ENCODE data around the gene COMMD3.

COMMD3 gene

GRCh38 chr10:22320591-22321155, 4.5 kb downstream of the COMMD3 start, which contains the start of gene BMI1:
TSS of gene BMI1 (plus strand) at chr10:22321099. CDS start at chr10:22326450, 5,351 bp downstream.
- DNase-seq = peak; percentile 68

GRCh38 chr10:22321156-22321923, 5.2 kb downstream of the COMMD3 start:
- peak; percentile 45 for DNase-seq

- DNase-seq = no peak
Observed at GRCh38 chr10:22321924-22322640, 5.9 kb downstream of the COMMD3 start.

DNA sequence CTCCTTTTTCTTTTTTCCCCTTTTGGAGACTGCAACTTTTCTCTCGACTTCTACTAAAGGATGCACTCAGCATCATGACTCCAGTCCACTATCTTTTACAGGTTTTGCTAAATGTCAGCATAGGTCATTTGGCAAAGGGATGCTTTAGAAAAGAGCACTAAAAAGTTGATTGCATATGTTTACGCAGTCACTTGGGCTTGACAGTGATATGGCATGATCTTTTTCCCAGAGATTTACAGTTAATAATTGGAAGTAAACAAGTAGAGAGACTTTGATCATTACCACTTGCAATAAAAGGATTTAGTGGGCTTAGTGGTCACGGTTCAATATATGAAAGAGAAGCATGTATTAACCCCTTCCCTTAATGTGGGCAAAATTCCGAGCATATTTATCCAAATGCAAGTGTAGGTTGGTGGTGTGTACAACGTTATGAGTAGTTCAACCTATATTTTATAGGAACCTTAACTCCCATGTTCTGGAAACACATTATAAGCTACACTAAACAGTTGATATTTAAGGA, 6.5 kb downstream of the COMMD3 start:
- DNase-seq = no peak

DNA sequence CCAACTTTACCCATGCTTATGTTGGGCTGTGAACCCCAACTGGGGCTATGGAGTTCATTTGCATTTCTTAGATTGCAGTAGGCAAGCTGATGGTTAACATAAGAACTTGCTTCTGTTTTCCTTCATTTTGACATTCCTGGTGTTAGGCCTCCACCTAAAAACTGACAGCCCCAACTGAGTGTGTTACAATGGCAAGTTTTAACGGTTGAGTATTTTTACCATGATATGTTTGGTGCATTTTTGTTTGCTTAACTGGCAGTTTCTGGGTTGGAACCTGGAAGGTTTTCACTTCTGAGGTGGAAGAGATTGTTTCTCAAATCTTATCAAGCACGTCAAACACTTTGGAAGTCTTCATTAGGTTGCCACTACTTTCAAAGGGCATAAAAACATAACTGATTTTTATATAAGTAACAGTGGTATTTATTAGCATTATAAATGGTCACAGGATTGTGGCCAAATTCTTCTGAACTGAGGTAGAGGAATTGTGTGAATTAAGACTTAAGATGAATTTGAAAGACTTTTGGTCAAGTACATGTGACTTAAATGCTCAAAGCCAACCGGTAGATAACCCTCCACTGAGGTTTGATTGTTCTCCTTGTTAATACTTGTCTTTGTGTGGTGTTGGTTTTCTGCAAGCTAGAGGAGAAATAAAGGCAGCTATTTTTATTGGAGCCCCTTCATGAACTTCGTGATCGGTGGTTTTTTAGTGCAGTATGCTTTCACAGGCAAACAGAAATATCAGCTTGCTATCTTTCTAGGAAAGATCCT, 7.5 kb downstream of the COMMD3 start:
- no peak for DNase-seq

- no peak for DNase-seq
Observed at GRCh38 chr10:22324413-22324812, 8.2 kb downstream of the COMMD3 start.

GRCh38 chr10:22324893-22325271, 8.7 kb downstream of the COMMD3 start:
- no peak for DNase-seq

- peak; percentile 76 for DNase-seq
Observed at GRCh38 chr10:22325272-22326144, 9.3 kb downstream of the COMMD3 start.

- no peak for DNase-seq
Observed at GRCh38 chr10:22326145-22326702, 10.0 kb downstream of the COMMD3 start.

DNA sequence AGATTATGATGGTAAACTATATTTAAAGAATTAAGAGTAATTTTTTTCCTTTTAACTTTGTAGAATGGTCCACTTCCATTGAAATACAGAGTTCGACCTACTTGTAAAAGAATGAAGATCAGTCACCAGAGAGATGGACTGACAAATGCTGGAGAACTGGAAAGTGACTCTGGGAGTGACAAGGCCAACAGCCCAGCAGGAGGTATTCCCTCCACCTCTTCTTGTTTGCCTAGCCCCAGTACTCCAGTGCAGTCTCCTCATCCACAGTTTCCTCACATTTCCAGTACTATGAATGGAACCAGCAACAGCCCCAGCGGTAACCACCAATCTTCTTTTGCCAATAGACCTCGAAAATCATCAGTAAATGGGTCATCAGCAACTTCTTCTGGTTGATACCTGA, 13.0 kb downstream of the COMMD3 start:
- no peak for DNase-seq

GRCh38 chr10:22332116-22332692, 16.0 kb downstream of the COMMD3 start:
- no peak for DNase-seq

DNA sequence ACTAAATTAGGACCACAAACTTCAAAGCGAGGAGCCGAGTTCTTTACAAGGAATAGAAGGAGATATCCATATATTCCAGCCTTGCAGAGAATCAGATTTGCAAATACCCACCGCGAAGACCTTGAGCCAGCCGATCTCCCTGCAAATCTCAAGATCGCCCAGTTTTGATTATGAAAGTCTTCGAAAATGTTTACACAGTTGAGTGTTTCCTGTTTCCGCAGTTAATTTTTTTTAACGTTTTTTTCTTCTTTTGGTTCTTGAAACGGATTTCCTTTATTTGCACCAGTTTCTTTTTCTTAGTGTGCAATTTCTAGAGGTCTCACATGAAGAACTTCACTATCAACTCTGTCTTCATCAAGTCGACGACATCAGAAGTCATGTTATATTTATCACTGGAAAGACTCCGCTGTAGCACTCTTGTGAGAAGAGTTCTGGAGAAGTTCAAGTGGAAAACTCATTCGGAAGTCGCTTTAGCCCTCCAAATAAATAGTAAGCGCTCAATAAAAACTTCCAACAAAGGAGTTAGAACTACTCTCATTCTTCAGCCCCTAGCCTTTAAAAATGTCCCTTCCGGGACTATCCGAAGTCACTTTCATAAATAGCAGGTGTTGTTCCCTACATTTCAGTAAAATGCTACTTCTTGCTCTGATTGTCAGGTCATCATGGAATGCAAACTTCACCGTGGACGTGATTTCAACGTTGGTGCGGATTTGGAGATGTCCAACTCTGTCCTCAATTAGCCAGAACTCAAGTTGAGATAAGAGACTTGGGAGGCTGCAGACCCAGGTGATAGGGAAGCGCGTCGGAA, 17.2 kb downstream of the COMMD3 start:
- no peak for DNase-seq

- DNase-seq = no peak
Observed at GRCh38 chr10:22333975-22334282, 17.7 kb downstream of the COMMD3 start.

- no peak for DNase-seq
Observed at GRCh38 chr10:22334414-22335172, 18.4 kb downstream of the COMMD3 start.

- DNase-seq = no peak
Observed at GRCh38 chr10:22335173-22335933, 19.2 kb downstream of the COMMD3 start.

DNA sequence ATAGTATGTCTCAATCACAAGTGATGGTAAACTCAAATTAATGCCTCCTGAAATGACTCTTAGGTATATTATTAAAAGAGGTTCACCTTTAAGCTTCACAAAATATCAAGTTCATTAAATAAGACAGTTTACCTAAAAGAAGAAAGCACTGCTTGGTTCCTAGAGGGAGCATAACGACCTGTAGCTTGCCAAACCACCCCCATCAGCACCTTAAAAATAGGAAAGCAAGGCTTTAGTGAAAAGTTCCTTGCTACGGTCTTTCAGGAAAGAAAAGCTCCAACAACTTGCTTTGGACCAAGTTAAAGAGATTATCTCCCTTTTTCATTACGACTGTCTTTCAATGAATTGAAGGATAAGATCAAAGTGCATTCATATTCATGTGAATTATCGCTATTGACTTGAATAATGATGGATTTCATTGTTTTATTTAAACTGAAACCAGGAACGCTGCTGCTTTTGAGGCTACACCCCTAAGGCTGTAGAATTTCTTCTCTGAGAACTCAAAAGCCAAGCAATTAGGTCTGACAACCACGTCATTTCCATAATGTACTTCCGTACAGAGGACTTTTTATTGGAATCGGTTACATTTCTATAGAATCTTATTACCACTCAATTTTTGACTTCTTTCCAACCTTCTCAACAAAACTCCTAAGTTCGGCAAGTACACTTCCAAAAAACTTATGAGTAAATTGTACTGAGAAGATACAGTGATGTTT, 22.2 kb downstream of the COMMD3 start:
- DNase-seq = no peak

GRCh38 chr10:22338931-22339330, 22.7 kb downstream of the COMMD3 start:
- no peak for DNase-seq

GRCh38 chr10:22339761-22340328, 23.7 kb downstream of the COMMD3 start:
- no peak for DNase-seq
